ENCODE data around the gene MTG2.

MTG2 gene

GRCh38 chr20:62243906-62244515, 61.2 kb downstream of the MTG2 start:
- H3K9me3 ChIP-seq (ENCODE audit: severe bottlenecking) = no peaks in the 10 kb centered on the region
- no peak overlapping the region for H3K4me3 ChIP-seq (ENCODE audit: low read depth, low read length)
- no peak overlapping the region for H3K27ac ChIP-seq
- no peak for DNase-seq
- H3K27me3 ChIP-seq (ENCODE audit: insufficient read depth, low read depth, severe bottlenecking) = no peaks in the 10 kb centered on the region
- peaks cover 4% of the 10 kb centered on the region; the same call in 1 of the 2 replicates for H3K36me3 ChIP-seq
- TF ChIP-seq CTCF (IDR thresholded peaks at IDR 0.05; ENCODE audit: low read depth, low read length) = no peak

GRCh38 chr20:62244644-62245108, 61.8 kb downstream of the MTG2 start:
- TF ChIP-seq CTCF (IDR thresholded peaks at IDR 0.05; ENCODE audit: low read depth, low read length) = no peak
- H3K36me3 ChIP-seq = peaks cover 4% of the 10 kb centered on the region; the same call in 1 of the 2 replicates
- H3K4me3 ChIP-seq (ENCODE audit: low read depth, low read length) = no peak overlapping the region
- DNase-seq = no peak
- H3K27ac ChIP-seq = no peak overlapping the region
- H3K27me3 ChIP-seq (ENCODE audit: insufficient read depth, low read depth, severe bottlenecking) = no peaks in the 10 kb centered on the region
- no peaks in the 10 kb centered on the region for H3K9me3 ChIP-seq (ENCODE audit: severe bottlenecking)

GRCh38 chr20:62245911-62246280, 63.1 kb downstream of the MTG2 start:
- H3K27me3 ChIP-seq (ENCODE audit: insufficient read depth, low read depth, severe bottlenecking) = no peaks in the 10 kb centered on the region
- H3K36me3 ChIP-seq = peaks cover 4% of the 10 kb centered on the region; the same call in 1 of the 2 replicates
- H3K27ac ChIP-seq = no peak overlapping the region
- TF ChIP-seq CTCF (IDR thresholded peaks at IDR 0.05; ENCODE audit: low read depth, low read length) = no peak
- DNase-seq = no peak
- H3K4me3 ChIP-seq (ENCODE audit: low read depth, low read length) = no peak overlapping the region
- H3K9me3 ChIP-seq (ENCODE audit: severe bottlenecking) = no peaks in the 10 kb centered on the region

GRCh38 chr20:62246431-62246830, 63.6 kb downstream of the MTG2 start:
- TF ChIP-seq CTCF (IDR thresholded peaks at IDR 0.05; ENCODE audit: low read depth, low read length) = no peak
- peaks cover 4% of the 10 kb centered on the region; the same call in 1 of the 2 replicates for H3K36me3 ChIP-seq

GRCh38 chr20:62246872-62247652, 64.2 kb downstream of the MTG2 start:
- no peaks in the 10 kb centered on the region for H3K9me3 ChIP-seq (ENCODE audit: severe bottlenecking)
- no peak overlapping the region for H3K27ac ChIP-seq
- H3K4me3 ChIP-seq (ENCODE audit: low read depth, low read length) = no peak overlapping the region
- TF ChIP-seq CTCF (IDR thresholded peaks at IDR 0.05; ENCODE audit: low read depth, low read length) = no peak
- DNase-seq = no peak
- no peaks in the 10 kb centered on the region for H3K27me3 ChIP-seq (ENCODE audit: insufficient read depth, low read depth, severe bottlenecking)
- H3K36me3 ChIP-seq = peaks cover 2% of the 10 kb centered on the region; the same call in 1 of the 2 replicates

More at GRCh38 chr20:62246431-62246830, 63.6 kb downstream of the MTG2 start:
- H3K9me3 ChIP-seq (ENCODE audit: severe bottlenecking) = no peaks in the 10 kb centered on the region
- H3K27ac ChIP-seq = no peak overlapping the region
- DNase-seq = no peak
- H3K4me3 ChIP-seq (ENCODE audit: low read depth, low read length) = no peak overlapping the region
- H3K27me3 ChIP-seq (ENCODE audit: insufficient read depth, low read depth, severe bottlenecking) = no peaks in the 10 kb centered on the region

Measured in WERI-Rb-1 (cell line).